Activated naive CD4-positive, alpha-beta T cell treated with anti-CD3 and anti-CD28 coated beads, Interleukin-2, amount 50 U/mL, for 72 hours (primary cell): ENCODE results near the gene TEX52. TPM values are rescaled to one million over a fixed set of nuclear protein-coding genes. Genes with fewer than 3 reads are reported as not detected.
A peak's percentile ranks its signal among the peaks of the same experiment; 100 is the strongest.

Experiments used
- ATAC-seq, 2 donors: fragments of 150-1000 bp; cut with Tn5 transposase; 2 replicates each; pipeline ENCODE4 v1.10.0; 2021; ENCODE audit warnings: mild to moderate bottlenecking in 2 of 2, moderate library complexity in 2 of 2
- DNase-seq, 2 donors: peaks; one replicate each; pipeline ENCODE4 v3.0.0; 2021 to 2022; ENCODE audit warnings: low spot score in 2 of 2
- H3K27ac Mint-ChIP-seq, 2 donors: one replicate each; pipeline ENCODE4 v1.8.0; 2022; ENCODE audit warnings: mild to moderate bottlenecking in 2 of 2, mixed read lengths in 2 of 2
- H3K36me3 Mint-ChIP-seq, 2 donors: one replicate each; pipeline ENCODE4 v1.8.0; 2022; ENCODE audit warnings: mixed read lengths in 2 of 2
- H3K9me3 Mint-ChIP-seq, 2 donors: one replicate each; pipeline ENCODE4 v1.8.0; 2022; ENCODE audit warnings: mixed read lengths in 2 of 2
- total RNA-seq, 2 donors: library from RNA; stranded (reverse); gene quantifications; one replicate each; pipeline ENCODE4 v1.2.3, GENCODE V29; 2022

Gene TEX52
- total RNA-seq, 2 donors from 2014 or later = 0.20 to 0.43 TPM

DNA sequence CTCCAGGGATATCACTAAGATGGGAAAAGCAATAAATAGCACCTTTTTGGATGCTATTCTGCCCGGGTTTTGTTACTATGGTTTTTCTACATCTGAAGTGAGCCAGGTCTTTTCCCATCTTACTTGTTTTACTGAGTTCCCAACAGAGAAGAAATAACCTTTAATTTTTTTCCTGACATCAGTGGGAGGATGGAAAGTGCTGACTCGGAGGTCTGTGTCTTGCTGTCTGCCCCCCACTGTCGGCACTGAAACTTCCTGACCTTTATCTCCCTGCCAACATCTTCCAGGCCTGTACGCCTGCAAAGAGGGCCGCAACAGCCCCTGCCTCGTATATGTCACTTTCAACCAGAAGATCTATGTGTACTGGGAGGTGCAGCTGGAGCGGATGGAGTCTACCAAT is 33.4 kb downstream of the TEX52 start:
- peaks cover 0 to 17% of the 10 kb centered on the region in 2 donors for H3K36me3 Mint-ChIP-seq
- H3K9me3 Mint-ChIP-seq = no peaks in the 10 kb centered on the region
- no peak overlapping the region for H3K27ac Mint-ChIP-seq
- DNase-seq (no peak), ATAC-seq (no peak)

- ATAC-seq = no peak
- peaks cover 8 to 25% of the 10 kb centered on the region in 2 donors for H3K36me3 Mint-ChIP-seq
- H3K27ac Mint-ChIP-seq = no peak overlapping the region
- DNase-seq = no peak
- no peaks in the 10 kb centered on the region for H3K9me3 Mint-ChIP-seq
These were observed 36.4 kb downstream of the TEX52 start for GRCh38 chr12:2820432-2820831.

DNA sequence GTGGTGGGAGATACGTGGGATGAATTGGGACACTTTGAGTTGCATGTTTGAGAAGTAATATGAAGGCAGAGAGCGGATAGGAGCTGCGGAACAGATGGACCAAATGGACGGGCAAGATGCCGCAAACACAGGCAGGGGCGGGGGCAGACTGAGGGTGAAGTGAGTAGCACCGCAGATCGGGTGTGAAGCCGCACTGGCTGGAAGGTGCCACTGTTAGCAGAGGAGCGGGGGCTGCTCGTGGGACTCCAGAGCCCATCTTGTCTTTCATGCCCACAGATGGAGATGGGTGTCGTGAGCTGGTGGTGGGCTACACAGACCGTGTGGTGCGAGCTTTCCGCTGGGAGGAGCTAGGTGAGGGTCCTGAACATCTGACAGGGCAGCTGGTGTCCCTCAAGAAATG is 37.0 kb downstream of the TEX52 start:
- Mint-ChIP-seq H3K9me3 (no peaks in the 10 kb centered on the region), H3K27ac (peak overlapping the region in 1 of 2 donors; percentile 77), H3K36me3 (peaks cover 11 to 25% of the 10 kb centered on the region in 2 donors)
- ATAC-seq (no peak), DNase-seq (no peak)

- Mint-ChIP-seq H3K36me3 (peaks cover 11 to 12% of the 10 kb centered on the region in 2 donors), H3K27ac (peak overlapping the region; percentile 92 to 94), H3K9me3 (no peaks in the 10 kb centered on the region)
These were observed 43.3 kb downstream of the TEX52 start for GRCh38 chr12:2813214-2814185.

GRCh38 chr12:2812290-2813213 is 44.3 kb downstream of the TEX52 start, which contains the start of gene ITFG2:
TSS of gene ITFG2 (plus strand) at chr12:2812668. CDS start at chr12:2812761, 93 bp downstream.
- H3K36me3 Mint-ChIP-seq = peaks cover 5% of the 10 kb centered on the region in 2 donors
- DNase-seq = peak; percentile 93 to 97
- ATAC-seq = peak; percentile 96 to 98
- H3K9me3 Mint-ChIP-seq = no peaks in the 10 kb centered on the region
- peak within 1 kb of the TSS; percentile 92 to 94 for H3K27ac Mint-ChIP-seq

More at GRCh38 chr12:2813214-2814185, 43.3 kb downstream of the TEX52 start:
- ATAC-seq (peak in 1 of 2 donors; percentile 31), DNase-seq (peak in 1 of 2 donors; percentile 47)

DNA sequence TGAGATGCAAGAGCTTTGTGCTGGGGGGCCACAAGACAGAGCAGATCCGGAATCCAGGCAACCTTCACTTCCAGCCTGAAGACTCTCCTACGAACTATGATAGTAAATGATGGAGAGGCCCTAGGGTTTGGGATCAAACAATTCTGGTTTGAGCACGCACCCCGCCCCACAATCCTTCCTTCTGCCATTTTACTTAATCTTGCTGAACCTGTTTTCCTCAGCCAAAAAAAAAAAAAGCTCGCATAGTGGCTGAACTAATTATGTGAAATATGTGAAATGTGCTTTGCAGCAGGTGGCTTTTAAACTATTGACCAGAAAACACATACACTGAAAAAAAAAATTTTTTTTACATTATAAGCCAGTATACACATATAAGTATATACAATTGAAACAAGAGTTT is 45.0 kb downstream of the TEX52 start:
- H3K36me3 Mint-ChIP-seq = peaks cover 5% of the 10 kb centered on the region in 2 donors
- ATAC-seq (no peak), DNase-seq (no peak)
- peak overlapping the region; percentile 92 to 94 for H3K27ac Mint-ChIP-seq
- no peaks in the 10 kb centered on the region for H3K9me3 Mint-ChIP-seq

GRCh38 chr12:2806700-2807099 is 50.1 kb downstream of the TEX52 start:
- peaks cover 0 to 11% of the 10 kb centered on the region in 2 donors for H3K36me3 Mint-ChIP-seq
- ATAC-seq = no peak
- H3K9me3 Mint-ChIP-seq = no peaks in the 10 kb centered on the region
- H3K27ac Mint-ChIP-seq = no peak overlapping the region
- no peak for DNase-seq

GRCh38 chr12:2805143-2805520 is 51.7 kb downstream of the TEX52 start:
- no peak for ATAC-seq
- H3K36me3 Mint-ChIP-seq = peaks cover 4 to 14% of the 10 kb centered on the region in 2 donors
- DNase-seq = no peak
- H3K27ac Mint-ChIP-seq = peak overlapping the region in 1 of 2 donors; percentile 69
- no peaks in the 10 kb centered on the region for H3K9me3 Mint-ChIP-seq

GRCh38 chr12:2804393-2805142 is 52.3 kb downstream of the TEX52 start:
- no peak for ATAC-seq
- H3K36me3 Mint-ChIP-seq = peaks cover 10 to 14% of the 10 kb centered on the region in 2 donors
- no peaks in the 10 kb centered on the region for H3K9me3 Mint-ChIP-seq
- no peak for DNase-seq
- H3K27ac Mint-ChIP-seq = peak overlapping the region; percentile 69 to 75

- Mint-ChIP-seq H3K9me3 (no peaks in the 10 kb centered on the region), H3K27ac (peak overlapping the region; percentile 69 to 88), H3K36me3 (peaks cover 12 to 16% of the 10 kb centered on the region in 2 donors)
- DNase-seq (no peak), ATAC-seq (no peak)
These were observed 53.0 kb downstream of the TEX52 start for GRCh38 chr12:2803635-2804392.

DNA sequence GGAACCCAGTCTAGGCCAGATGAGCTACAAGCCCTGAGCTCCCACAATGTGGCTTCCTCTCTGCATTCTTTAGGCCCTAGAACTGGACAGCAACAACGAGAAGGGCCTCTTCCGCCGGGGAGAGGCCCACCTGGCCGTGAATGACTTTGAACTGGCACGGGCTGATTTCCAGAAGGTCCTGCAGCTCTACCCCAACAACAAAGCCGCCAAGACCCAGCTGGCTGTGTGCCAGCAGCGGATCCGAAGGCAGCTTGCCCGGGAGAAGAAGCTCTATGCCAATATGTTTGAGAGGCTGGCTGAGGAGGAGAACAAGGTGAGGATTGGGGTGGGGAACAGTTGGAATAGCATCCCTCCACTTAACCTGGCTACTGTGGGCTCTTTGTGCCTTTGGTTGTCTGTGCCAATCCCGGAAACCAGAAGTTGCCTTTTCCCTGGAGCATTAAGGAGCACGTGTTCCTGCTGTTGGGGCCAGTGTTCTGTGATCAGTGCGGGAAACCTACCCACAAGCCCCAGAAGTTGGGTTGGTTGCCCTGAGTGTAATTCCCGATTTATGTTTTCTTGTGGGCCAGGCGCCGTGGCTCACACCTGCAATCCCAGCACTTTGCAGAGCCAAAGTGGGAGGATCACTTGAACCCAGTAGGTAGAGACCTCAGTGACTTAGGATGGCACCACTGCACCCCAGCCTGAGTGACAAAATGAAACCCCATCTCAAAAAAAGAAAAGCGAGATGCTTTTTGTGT is 55.6 kb downstream of the TEX52 start:
- no peak for ATAC-seq
- Mint-ChIP-seq H3K27ac (peak overlapping the region; percentile 50 to 66), H3K36me3 (peaks cover 35 to 42% of the 10 kb centered on the region in 2 donors), H3K9me3 (no peaks in the 10 kb centered on the region)
- DNase-seq = no peak

GRCh38 chr12:2800046-2800570 is 56.7 kb downstream of the TEX52 start:
- peak overlapping the region; percentile 48 to 56 for H3K27ac Mint-ChIP-seq
- no peaks in the 10 kb centered on the region for H3K9me3 Mint-ChIP-seq
- H3K36me3 Mint-ChIP-seq = peaks cover 38 to 39% of the 10 kb centered on the region in 2 donors
- ATAC-seq = no peak
- no peak for DNase-seq
